ENCODE data around the gene ARHGAP24.
"Not testable (repeated sequence)": the region's sequence is repeated elsewhere in the genome, so short reads cannot be mapped to it uniquely, and the experiment has no call there.

ARHGAP24 gene

GRCh38 chr4:85915570-85915969 is 440.6 kb downstream of the ARHGAP24 start:
- DNase-seq (ENCODE audit: low read depth), result not testable (repeated sequence)

- no peak for DNase-seq (ENCODE audit: low read depth)
These were observed 444.4 kb downstream of the ARHGAP24 start for GRCh38 chr4:85919200-85919887.

- no peak for DNase-seq (ENCODE audit: low read depth)
These were observed 450.1 kb downstream of the ARHGAP24 start for GRCh38 chr4:85925071-85925470.

DNA sequence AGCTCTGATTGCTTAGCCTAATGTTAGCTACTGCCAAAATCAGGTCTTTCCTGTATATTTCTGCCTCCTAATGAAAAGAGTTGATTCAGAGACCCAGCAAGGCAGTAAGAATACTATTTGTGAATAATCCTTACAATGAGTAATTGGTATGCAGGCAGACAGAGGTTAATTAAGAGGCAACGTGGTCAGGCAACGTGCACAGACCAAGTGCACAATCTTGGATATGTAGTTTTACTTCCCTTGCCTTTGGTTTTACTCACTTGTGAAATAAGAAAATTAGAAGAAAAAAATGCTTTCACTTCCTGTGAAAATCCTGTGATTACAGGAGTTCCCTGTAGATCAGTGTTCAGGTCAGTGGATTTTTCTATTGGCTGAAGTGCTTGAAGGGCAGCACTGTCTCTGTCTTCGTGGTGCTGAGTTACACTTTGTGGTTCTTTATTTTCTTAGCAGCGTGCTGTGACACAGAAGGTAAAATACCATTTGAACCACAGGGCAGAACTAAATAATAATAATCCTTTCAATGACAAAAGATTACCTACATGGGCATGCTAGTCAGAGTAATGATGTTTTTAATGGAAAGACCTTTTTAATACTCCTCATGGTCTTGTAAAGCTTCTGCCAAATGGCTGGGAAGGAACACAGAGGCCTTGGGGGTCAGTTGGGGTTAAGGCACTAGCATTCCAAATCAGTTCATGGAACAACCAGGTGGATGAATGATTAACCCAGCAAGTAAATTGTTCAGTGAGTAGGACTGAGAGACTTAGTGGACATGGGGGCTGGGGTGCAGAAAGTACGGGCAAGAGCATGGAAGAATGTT is 454.0 kb downstream of the ARHGAP24 start:
- no peak for DNase-seq (ENCODE audit: low read depth)

GRCh38 chr4:85929961-85930665 is 455.2 kb downstream of the ARHGAP24 start:
- DNase-seq (ENCODE audit: low read depth), result no peak

- no peak for DNase-seq (ENCODE audit: low read depth)
These were observed 457.7 kb downstream of the ARHGAP24 start for GRCh38 chr4:85932500-85933290.

- DNase-seq (ENCODE audit: low read depth), result no peak
These were observed 458.3 kb downstream of the ARHGAP24 start for GRCh38 chr4:85933291-85933640.

DNA sequence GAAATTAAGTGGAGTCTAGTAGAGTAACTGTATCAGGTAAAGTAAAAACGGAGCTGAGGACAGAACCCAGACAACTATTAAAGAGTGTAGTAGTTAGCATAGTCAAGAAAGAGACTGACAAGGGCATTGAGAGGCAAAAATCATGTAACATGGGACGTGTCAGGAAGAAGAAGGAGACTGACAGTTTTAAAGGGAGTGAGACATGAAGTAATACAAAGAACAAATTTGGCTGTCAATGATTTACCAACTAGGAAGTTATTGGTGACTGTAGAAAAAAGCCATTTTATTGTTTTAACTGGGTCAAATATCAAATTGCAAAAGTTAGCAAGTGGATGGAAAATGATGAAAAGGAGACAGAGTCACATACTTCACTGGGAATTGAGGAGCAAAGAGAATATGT is 462.6 kb downstream of the ARHGAP24 start:
- no peak for DNase-seq (ENCODE audit: low read depth)

GRCh38 chr4:85938062-85938461 is 463.1 kb downstream of the ARHGAP24 start:
- no peak for DNase-seq (ENCODE audit: low read depth)

DNA sequence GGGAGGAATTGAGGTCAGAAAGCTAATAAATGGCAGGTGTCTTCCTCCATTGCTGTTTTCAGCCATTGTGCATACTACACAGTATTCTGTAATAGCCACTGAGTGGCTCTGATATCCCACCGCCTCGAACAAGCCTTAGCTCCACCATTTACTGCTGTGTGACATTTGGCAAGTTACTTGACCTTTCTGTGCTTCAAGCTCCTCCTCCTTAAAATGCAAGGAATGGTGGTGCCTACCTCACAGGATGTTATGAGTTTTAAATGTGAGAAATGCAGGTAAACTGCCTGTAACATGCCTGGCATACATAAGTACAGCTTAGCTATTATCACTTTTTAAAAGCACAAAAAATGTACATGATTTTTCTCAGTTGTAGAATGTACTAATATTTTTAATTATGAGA is 464.0 kb downstream of the ARHGAP24 start:
- no peak for DNase-seq (ENCODE audit: low read depth)

DNA sequence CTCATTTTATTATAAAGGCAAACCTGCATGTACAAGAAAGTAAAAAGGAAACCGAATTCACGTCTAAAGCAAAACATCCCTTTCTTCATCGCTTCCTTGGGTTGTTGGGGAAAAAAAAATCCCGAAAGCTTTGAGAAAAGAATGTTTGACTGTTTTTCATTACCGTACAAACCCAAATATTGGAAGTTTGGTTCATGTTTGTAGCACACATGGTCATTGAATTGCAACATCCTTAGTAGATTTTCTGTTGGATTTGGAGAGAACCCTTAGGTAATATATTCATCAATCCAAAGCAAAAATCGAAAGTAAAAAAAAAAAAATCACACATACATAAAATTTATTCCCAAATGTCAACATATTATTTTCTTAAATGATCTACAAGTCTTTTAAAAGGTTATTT is 464.6 kb downstream of the ARHGAP24 start:
- DNase-seq (ENCODE audit: low read depth), result no peak

DNA sequence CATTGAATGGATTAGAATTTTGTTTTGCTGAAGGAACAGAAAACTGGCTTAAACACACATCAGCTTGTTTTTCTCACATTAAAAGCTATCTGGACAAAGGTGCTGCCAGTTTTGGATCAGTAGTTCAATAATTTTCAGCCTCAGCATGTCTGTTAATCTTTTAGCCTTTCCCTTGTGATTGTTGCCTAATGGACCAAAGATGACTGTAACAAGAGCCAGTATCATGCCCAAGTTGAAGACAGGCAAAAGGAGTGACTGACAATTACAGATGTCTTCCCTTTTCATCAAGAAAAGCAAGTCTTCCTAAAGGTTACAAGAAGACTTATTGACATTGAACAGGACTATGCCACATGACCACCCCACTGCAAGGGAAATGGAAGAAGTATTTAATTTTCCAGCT is 465.2 kb downstream of the ARHGAP24 start:
- no peak for DNase-seq (ENCODE audit: low read depth)

DNA sequence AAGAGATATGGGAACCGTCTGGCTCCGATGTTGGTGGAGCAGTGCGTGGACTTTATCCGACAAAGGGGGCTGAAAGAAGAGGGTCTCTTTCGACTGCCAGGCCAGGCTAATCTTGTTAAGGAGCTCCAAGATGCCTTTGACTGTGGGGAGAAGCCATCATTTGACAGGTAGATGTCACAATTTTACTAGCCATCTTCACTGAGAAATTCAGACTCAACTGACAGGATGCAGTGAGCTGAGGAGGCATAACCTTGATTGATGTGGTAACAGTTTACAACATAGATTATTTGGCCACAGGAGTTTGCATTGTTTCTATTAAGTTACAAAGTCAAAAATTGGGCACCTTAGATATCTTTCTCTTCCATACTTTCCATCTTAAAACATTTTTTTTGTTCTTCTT is 467.2 kb downstream of the ARHGAP24 start:
- DNase-seq (ENCODE audit: low read depth), result no peak

GRCh38 chr4:85946821-85947220 is 471.9 kb downstream of the ARHGAP24 start:
- no peak for DNase-seq (ENCODE audit: low read depth)

- DNase-seq (ENCODE audit: low read depth), result no peak
These were observed 476.1 kb downstream of the ARHGAP24 start for GRCh38 chr4:85951099-85951498.

DNA sequence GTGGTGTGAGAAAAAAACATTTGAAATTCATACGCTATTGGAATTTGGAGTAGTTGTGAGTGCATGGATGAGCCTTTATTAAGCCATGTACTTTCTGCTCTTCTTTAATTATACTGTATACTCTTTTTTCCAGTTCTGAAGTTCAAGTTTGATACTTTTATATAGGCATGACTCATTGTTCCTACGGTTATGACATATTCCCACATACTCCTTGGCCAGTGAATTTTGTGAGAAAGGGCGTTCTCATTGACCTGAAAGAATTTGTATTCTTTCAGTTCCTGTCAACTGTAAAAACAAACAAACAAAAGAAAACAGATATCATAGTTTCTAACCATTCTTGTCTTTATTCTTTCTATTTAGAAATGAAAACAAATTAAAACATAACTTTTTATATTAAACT is 477.6 kb downstream of the ARHGAP24 start:
- DNase-seq (ENCODE audit: low read depth), result no peak

DNA sequence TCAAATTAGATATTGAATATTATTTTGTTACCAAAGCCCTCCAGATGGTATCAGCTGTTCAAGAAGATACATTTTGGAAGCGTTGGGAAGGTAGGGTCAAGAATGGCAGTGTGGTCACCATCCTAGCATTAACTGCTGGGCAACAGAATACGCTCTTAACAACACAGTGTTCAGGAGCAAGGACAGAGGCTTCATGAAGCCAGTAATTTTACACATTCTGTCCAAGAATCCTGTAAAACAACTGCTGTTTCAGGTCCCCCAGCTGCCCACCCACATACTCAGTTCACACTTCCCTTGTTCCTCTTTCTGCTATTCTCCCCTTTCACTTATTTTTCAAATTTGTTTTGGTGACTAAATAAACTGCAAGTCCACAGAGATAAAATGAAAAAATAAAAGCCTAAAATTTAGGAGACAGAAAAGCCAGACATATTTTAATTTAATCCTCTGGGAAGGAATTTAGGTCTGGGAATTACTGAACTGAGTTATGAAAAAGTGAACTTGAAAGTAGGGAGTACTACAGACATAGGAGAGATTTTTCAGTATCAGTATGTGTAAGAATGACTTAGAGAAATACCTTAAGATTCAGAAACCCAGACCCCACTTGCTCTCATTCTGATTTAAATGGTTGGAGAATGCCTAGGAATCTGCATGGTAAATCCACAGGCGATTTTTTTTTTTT is 478.2 kb downstream of the ARHGAP24 start:
- DNase-seq (ENCODE audit: low read depth), result no peak

DNA sequence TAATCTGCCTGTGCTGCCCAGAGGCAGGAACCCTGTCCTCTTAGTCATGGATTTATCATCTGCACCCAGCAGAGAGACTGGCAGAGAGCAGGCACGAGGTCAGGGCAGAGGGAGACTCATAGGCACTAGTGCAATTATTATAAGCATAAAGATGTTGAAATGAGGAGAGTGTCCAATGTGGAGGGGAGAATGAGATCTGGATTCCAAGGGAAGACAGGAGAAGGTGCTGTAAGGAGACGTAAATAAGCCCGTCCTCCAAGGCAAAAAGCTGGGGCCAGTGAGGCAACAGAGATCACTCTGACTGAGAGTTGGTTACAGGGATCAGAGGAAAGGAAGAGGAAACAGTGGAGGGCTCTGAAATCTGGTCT is 478.7 kb downstream of the ARHGAP24 start:
- no peak for DNase-seq (ENCODE audit: low read depth)

DNA sequence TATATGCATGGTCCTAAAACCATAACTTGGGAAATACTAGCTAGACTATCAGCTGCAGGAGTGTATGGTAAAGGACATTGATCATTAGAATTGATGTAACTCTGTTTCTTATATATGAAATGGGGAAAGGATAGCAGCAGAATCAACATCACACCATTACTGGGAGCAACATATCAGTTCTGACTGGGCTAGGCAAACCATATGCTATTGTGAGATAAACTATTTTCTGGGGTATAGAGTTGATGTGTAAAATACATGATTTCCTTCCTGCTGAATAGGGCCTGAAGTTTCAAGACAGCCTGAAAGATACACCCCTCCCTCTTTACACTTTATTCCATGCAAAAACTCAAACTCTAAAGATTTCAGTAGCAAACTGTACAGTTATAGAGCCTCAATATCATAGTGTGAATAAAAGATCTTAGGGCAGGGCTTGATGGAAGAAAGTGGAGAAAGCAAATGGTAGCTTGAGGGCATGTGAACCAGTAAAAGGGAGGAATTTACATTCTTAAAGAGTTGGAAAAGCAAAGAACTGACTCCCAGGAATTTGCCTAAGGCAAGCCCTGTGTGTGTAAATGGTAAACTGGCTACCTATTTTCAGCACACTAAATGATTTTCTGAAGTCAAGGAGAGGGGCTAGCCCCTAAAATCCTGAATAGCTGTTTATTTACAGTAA is 480.8 kb downstream of the ARHGAP24 start:
- DNase-seq (ENCODE audit: low read depth), result no peak

DNA sequence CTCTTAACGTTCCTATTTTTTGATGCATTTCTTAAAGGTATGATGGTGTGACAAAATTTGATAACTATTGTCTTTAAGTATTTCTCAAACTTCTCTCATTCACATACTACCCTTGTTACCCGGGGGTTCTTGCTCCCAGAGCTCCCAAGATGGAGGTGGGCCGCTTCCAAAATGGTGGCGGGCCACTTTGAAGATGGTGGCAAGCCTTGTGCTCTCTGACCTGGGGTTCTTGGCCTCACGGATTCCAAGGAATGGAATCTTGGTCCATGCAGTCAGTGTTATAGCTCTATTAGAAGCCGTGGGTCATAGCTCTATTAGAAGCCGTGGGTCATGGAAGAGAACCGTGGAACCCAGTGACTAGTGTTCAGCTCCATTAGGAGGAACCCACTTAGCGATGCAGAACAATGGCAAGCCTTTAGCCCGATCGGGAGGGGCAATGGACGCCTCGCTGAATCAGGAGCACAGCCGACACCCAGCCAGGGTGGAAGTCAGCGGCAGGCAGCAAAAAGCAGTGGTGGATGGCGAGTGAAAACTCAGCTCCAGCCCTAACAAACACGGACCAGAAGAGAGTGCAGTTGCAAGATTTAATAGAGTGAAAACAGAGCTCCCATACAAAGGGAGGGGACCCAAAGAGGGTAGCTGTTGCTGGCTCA is 481.5 kb downstream of the ARHGAP24 start:
- no peak for DNase-seq (ENCODE audit: low read depth)

- no peak for DNase-seq (ENCODE audit: low read depth)
These were observed 486.9 kb downstream of the ARHGAP24 start for GRCh38 chr4:85961887-85962286.

All from stimulated activated CD8-positive, alpha-beta memory T cell treated with anti-CD3 and anti-CD28 coated beads, Interleukin-12 subunit alpha, Interleukin-12 subunit beta, amount 100 ng/mL, for 1 hour (primary cell).